ENCODE data around the gene ARMC9.

The ARMC9 gene

DNA sequence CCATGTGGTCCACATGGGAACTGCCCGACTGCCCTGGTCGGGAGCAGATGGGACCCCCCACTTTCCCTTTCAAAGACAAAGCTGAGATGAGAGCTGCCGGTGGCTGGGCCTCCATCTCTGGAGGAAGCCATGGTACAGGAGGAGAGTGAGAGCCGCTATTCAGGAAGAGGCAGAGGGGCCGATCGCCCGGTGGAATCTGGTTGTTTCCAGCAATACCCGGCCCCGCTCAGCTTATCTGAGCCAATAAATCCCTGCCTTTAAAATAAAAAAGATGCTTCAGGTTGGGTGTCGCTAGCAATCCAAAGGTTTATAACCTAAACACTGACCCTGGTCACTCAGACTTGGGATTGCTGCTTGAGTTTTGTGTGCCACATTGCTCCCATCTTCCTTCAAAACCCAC is 181.9 kb downstream of the ARMC9 start:
- DNase-seq (ENCODE audit: low read depth in 1 of 2, low spot score in 1 of 2), result no peak

DNA sequence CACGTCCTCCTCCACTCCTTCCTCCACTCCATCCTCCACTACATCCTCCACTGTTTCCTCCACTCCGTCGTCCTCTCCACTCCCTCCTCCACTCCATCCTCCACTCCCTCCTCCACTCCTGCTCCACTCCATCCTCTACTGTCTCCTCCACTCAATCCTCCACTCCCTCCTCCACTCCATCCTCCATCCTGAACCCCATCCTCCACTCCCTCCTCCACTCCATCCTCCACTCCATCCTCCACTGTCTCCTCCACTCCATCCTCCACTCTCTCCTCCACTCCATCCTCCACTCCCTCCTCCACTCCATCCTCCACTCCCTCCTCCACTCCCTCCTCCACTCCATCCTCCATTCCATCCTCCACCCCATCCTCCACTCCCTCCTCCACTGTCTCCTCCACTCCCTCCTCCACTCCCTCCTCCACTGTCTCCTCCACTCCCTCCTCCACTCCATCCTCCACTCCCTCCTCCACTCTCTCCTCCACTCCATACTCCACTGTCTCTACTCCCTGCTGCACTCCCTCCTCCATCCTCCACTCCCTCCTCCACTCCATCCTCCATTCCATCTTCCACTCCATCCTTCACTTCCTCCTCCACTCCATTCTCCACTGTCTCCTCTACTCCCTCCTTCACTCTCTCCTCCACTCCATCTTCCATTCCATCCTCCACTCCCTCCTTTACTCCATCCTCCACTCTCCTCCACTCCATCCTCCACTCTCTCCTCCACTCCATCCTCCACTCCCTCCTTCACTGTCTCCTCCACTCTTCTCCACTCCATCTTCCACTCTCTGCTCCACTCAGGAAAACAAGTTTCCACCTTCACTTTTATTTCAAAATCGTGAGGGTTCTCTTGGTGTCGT is 182.8 kb downstream of the ARMC9 start:
- no peak for DNase-seq (ENCODE audit: low read depth in 1 of 2, low spot score in 1 of 2)

DNA sequence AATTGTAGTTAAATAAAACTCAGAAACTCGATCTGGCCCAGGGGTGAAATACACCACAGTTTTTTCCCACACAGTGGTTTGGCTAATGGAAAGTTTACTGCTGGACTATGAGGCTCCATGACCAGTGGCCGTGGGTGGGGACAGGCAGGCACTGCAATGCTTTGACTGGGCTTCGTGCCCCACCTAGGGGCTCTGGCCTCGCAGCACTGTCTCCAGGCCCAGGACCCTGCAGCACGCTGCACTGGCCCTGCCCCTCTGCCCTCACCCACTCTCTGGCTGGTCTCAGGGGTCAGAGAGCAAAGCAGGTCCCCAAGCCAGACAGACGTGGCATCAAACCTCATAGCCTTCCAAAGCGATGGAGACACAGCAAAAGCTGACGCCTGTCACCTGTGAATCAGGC is 183.7 kb downstream of the ARMC9 start:
- DNase-seq (ENCODE audit: low read depth in 1 of 2, low spot score in 1 of 2), result no peak

DNA sequence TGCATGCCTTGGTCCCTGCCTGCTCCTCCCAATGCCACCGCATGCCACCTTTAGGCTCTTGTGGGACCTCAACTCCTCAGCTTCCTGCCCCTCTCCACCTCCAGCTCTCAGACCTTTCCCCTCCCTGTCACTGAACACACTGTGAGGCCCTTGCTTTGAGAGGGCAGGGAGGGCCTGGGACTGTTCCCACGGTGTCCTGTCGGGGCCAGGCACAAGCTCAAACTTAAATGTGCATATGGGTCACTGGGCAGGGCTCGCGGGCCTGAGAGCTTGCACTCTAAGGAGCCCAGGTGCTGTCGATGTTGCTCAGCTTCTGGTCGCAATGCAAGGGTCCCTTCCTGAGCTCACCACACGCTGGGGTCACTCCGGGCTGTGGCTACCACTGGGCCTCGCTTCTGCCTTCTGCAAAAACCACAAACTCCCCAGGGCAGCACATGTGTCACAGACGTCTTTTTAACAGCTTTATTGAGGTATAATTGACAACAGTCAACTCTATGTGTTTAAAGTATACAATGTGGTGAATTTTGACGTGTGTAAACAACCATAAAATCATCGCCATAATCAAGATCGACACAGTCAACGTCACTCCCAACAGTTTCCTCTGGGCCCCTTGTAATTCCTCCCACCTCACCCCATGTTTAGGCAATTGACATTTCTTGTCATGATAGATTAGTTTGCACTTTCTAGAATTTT is 185.1 kb downstream of the ARMC9 start:
- no peak for DNase-seq (ENCODE audit: low read depth in 1 of 2, low spot score in 1 of 2)

DNA sequence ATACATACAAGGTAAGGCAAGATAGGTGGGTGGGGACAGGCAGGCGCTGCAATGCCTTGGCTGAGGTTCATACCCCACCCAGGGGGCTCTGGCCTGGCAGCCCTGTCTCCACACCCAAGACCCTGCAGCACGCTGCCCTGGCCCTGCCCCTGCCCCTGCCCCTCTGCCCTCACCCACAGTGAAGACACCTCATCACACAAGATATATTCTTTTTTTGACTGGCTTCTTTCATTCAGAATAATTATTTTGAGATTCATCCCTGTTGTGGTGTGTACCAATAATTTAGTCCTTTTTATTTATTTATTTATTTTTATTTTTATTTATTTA is 185.6 kb downstream of the ARMC9 start:
- no peak for DNase-seq (ENCODE audit: low read depth in 1 of 2, low spot score in 1 of 2)

DNA sequence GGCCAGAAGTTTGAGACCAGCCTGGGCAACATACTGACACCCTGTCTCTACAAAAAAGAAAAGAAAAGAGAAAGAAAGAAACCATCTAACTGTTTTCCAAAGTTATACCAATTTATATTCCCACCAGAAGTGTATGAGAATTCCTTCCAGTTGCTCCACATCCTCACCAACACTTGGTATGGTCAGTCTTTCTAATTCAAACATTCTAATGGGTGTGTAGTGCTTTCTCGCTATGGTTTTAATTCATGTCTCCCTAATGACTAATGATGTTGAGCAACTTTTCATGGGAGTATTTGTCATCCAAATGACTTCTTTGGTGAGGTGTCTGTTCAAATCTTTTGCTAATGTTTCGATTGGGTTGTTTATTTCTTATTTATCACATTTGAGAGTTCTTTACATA is 186.5 kb downstream of the ARMC9 start:
- no peak for DNase-seq (ENCODE audit: low read depth in 1 of 2, low spot score in 1 of 2)

DNA sequence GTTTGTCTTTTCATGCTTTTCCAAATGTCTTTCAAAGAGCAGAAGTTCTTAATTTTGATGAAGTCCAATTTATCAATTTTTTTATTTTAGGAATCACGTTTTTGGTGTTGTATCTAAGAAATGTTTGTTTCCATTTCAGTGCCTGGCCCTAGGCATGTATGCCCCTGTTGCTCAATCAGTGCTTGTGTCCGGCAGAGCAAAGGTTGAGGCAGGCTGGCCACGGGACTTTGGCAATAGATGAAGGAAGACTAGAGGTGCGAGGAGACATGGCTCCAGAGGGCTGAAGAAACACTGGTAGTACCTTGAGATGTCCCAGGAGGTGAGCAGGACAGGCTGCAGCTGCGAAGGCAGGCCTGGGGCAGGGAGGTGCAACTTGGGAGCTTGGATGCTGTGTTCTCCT is 187.0 kb downstream of the ARMC9 start:
- DNase-seq (ENCODE audit: low read depth in 1 of 2, low spot score in 1 of 2), result no peak

DNA sequence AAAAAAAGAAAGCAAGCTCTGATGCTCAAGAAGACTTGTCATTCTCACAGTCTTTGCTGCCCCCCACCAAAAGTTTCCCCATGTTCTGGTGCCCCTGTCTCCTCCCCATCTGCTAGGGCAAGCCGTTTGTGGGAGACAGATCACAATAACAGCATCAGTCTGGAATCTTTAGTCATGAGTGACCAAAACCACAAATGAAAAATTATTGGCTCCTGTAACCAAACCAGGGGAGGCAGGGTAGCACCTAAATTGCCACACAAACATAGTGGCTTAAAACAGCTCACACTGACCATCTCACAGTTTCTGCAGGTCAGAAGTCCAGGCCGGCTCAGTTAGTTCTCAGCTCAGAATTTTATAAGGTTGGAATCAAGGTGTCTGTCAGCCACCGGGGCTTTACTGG is 188.0 kb downstream of the ARMC9 start:
- no peak for DNase-seq (ENCODE audit: low read depth in 1 of 2, low spot score in 1 of 2)

DNA sequence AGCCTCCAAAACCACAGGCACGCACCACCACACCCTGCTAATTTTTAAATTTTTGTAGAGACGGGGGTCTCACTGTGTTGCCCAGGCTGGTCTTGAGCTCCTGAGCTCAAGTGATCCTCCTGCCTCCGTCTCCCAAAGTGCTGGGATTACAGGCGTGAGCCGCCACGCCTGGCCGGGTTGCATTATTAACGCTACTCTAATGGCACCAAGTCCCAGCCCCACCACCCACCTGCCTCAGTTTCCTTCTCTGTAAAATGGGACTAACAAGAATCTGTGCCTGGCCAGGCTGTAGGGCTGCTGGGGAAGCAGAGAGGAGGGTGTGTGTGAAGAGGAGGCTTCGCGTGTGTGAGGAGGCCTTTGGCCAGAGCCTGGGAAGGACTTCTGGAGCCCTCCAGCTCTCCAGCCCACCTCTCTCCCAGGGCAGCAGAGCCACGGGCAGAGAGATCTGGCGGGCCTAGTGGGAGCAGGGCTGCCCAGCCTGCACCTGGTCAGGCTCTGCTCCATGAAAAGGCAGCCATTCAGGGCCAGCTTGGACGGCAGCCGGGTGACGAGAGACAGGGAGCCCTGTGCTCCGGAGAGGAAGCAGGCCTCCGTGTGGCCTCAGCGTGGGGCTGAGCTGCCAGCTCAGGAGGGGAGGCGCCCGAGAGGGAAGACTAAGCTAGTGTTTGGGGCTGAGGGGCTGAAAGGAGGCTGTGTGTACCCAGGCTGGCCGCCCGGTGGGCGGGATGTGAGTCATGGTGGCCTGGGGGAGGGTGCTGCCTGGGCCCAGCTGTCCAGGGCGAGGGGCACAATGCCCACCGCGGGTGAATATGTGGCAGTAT is 189.7 kb downstream of the ARMC9 start:
- no peak for DNase-seq (ENCODE audit: low read depth in 1 of 2, low spot score in 1 of 2)

DNA sequence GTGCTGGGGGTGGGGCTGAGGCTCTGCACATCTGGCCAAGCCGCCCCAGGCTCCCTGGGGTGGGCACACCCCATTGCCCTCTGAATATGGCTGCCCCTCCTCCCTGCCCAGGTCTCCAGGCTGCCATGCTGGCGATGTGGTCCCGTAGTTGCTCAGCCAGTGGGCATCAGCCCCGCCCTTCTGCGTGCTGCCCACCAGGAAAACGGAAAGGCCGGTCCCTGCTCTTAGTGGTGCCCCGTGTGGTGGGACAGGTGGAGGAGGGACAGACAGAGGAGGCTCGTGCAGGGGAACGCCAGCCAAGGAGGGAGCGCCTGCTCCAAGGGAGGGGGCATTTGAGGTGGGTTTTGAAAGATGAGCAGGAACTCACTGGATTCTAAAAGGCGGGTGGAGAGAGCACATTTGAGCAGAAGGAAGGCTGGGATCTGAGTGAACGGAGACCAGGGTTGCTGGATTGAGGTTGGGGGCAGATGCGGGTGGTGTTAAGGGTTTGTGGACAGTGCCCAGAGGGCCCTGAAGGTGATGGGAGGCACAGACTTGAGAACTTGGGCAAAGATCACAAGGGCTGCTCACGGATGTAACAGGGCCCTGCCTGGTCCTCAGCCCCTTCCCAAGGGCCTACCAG is 190.4 kb downstream of the ARMC9 start:
- no peak for DNase-seq (ENCODE audit: low read depth in 1 of 2, low spot score in 1 of 2)

DNA sequence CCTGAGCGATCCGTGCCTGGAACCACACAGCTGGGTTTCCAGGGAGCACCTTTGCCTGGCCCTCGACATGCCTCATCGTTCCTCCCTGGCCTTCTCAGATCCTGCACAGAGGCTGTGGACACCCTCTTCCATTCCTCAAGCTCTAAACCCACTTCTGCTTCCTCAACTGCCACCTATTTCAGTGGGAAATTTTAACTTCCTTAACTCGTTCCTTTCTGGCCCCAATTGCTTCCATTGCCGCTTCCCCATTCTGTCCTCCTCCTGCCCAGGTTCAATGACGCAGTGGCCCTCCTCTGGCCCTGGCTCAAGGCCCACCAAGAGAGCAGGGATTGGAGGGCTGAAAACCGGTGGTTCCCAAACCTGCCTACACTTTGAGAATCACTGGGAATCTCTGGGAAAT is 192.2 kb downstream of the ARMC9 start:
- DNase-seq (ENCODE audit: low read depth in 1 of 2, low spot score in 1 of 2), result no peak

DNA sequence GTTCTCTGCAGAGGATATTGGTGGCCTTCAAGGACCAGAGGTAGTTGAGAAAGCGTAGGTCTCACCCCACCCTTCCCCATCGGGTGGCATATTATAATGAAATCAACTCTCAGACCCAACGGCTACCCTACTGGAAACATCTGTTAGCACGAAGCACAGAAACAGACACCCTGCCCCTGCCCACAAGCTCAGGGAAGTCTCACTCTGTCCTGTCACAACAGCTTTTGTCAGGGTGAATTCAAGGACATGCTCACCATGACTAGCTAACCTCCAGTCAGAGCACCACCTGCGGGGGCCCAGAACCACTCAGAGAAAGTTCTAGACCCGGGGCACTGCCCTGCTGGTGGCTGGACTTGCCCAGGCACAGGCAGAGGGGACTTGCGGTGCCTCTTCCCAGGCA is 193.6 kb downstream of the ARMC9 start:
- no peak for DNase-seq (ENCODE audit: low read depth in 1 of 2, low spot score in 1 of 2)

DNA sequence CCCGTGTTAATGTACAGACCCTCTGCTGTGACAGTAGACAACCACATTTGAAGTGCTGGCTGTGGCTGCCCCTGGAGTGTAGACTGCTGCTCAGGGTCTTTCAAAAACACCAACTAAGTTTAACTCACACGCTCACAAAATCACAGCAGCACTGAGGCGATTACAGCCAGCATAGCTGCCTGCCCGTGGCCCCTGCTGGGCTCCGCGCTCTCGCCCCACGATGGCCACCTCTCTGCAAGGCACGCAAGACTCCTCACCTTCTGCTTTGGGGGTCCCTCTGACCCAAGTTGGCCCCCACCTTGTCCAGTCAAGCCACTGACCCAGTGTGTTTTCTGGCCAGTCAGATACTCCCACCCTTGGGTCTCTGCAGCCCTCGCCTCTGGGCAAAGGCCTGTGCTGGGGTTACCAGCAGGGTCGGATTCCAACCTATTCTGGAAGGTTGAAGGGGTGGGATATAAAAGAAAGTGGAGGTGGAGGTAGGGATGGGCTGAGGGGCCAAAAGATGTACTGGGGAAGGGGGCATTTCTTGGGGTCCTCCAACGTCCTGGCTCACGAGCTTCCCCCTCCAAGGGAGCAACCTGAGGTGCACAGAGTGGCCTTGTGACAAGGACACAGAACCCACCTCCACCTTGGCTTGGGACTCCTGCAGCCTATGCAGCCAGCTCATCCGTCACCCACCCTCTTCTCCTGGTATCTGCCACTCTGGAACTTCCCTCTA is 194.2 kb downstream of the ARMC9 start:
- no peak for DNase-seq (ENCODE audit: low read depth in 1 of 2, low spot score in 1 of 2)

DNA sequence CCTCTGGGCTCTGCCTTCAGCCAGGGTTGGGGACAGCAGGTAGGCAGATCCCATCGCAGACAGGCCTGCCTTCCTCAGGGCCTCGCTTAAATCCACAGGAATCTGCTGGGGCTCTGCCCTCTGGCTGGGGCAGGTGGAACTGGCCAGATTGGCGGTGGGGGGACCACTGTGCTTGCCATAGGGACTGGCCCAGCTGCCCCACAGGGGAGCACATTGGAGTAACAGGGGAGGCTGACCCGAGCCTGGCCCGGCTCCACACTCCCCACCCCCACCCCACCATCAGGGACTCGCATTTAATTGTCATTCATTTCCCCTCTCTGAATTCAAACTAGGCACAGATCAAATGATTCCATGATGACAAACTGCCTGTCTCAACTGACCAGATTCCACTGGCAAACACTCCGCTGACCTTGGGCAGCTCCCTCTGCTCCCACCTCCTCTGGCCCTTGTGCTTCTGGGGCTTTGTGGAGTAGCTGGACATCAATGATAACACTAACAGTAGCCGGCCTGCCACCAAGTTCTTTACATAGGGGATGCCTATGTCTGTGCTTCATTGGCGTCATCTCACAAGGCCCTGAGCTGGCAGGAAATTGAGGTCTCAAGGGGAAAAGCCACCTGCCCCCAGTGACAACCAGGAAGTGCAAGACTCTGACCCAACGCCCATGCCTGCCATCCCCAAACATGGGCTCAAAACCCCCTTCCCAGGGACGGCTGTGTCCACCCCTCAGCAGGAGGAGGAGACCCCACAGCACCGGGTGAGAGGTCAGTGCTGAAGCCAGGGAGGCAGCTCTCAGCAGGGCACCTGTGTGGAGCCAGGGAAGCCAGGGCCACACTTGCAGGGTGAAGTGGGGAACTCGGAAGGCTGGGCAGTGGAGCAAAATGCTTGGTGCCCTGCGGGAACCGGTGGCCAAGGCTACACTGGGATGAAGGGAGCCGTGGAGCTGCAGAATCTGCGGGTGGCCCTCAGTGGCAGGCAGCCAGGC is 195.0 kb downstream of the ARMC9 start:
- no peak for DNase-seq (ENCODE audit: low read depth in 1 of 2, low spot score in 1 of 2)

DNA sequence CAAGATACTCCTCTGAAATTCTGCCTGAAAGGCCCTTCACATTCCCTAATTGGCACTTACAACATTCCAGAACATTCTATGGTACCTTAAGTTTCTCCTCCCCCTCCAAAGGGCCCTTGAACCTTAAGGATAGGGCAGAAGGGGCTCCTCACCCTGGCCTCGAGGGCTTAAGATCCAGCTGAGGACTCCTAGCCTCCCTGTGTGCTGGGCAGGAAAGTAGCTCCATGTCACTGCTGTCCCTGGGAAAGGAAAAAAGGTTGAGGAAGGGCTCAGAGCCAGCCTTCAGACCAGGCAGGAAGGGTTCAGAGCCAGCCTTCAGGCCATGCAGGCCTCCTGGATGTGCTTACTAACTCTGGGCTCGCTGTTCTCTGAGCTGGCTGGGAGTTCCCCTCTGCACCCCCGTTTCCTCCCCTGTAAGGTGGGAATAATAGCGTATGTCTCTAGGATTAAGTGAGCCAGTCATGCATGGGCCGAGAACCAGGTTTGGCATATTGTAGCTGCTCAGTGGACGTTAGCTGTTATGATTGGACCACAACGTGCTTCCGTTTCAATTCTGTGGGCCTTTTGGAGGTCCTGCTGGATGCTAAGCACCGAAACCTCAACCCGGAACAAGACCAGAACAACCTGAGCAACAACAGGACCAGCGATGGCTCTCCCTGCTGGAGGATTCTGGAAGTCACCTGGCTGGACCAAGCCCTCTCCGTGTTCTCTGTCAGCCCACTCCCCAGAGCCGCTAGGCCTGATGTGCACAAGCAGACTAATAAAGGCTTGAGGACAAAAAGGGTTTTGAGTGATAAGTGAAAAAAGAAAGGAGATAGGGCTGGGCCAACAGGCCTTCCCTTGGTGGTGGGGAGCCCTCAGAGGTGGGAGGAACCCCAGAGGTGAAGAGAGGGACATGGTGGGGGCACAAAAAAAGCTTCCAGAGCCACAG is 196.0 kb downstream of the ARMC9 start:
- DNase-seq (ENCODE audit: low read depth in 1 of 2, low spot score in 1 of 2), result no peak

DNA sequence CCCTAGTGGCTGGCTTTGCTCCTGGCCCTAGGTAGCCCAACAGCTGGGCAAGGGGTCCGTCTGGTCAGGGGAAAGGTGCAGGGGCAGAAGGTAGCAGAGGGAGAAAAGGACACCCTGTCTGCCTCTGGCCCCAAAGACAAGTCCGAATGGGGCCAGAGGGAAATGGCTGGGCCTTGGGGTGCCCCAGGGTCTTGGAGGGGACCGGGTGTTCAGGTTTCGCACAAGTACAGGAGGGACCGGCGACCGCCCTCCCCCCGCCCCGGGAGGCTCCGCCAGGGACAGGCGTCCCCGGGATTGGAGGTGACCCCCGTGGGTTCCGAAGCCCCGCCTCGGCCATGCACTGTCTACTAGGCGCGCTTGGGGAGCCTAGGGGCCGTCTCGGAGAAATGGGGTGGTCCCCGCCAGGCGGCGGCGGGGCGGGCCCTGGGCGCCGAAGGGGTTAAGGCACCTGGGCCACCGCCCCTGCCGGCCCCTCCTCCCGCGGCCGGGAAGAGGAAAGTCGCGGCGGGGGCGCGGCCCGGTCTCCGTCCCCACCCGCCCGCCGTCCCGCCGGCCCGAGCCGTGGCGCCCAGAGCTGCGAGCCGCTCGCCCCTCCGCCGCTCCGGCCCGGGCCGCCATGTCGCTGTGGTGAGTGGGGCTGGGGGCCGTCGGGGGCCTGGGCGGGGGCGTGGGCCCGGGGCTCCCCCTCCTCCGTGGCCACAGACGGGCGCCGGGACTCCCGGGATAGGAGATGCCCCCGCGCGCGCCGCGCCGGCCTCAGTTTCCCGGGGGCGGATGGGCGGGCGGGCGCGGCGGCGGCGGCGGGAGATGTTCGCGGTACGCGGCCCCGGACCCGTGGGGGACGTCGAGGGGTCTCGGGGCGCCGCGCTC is 197.0 kb downstream of the ARMC9 start, which contains the start of gene B3GNT7:
Gene B3GNT7 (plus strand): TSS at position 523 of the 870 bp plus-strand sequence. CDS start 94 bp downstream, at position 617.
- no peak for DNase-seq (ENCODE audit: low read depth in 1 of 2, low spot score in 1 of 2)

DNA sequence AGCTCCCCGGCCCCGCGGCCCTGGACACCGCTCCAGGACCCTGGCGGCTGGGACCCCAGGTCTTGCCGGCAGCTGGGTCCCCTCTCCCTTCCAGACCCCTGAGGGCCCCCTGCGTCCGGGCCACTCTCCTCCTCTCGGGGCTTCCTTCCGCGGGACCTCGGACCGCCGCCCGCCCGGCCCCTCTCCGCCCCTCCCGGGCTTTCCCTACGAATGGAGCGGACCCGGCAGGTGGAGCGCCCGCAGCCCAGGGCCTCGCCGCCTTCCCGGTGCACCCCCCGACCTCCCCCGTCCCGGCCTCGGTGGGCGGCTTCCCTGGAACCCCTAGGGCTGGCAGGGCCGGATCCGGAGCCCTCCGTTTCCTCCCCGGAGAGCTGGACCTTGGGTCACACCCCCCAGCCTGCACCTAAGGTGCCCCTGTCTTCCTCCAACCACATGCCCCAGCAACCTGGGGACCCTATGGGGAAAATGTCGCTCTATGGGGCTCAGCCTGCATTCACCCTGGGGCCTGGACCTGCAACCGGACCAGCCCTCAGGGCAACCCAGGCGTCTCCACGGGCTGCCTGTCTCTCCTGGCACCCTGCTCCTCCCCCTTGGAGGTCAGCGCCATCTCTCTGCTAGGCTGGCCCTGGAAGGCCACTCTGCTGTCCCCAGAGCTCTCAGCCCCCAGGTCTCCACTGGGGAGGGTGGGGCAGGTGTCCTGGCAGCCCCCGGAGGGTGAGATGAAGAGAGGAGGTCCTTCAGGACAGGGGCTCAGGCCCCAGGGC is 197.8 kb downstream of the ARMC9 start:
- no peak for DNase-seq (ENCODE audit: low read depth in 1 of 2, low spot score in 1 of 2)
